ENCODE results near the gene CFAP161.

DNA sequence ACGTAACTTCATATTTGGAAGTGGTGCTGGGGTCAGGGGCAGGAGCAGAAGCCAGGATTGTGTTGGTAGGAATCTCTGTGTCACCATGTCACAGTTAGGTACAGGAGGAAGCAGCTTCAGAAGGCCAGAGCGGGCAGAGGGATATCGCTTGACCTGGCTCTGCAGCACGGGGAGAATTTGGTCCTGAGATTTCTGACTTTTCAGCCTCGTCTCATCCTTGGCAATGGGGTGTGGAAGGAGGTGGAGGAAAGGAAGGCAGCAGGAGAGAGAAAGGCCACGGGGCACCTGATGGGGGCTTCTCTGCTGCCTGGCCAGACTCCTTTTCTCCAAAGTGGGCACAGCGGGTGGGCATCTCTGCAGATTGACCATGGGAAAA lies 63.2 kb downstream of the CFAP161 start:
- TF ChIP-seq YY1 (IDR thresholded peaks at IDR 0.05; ENCODE audit: insufficient read depth, insufficient read length) (no peak), SUZ12 (IDR thresholded peaks at IDR 0.05; ENCODE audit: extremely low read depth, insufficient read depth, insufficient read length) (no peak)

Measured in NT2/D1 (cell line).